Measurements from ENCODE around the gene GFOD1. TPM values are rescaled to one million over a fixed set of nuclear protein-coding genes. Genes with fewer than 3 reads are reported as not detected.

The GFOD1 gene
- polyA plus RNA-seq, 3 donors, result 2.0 to 8.0 (median 6.5) TPM

DNA sequence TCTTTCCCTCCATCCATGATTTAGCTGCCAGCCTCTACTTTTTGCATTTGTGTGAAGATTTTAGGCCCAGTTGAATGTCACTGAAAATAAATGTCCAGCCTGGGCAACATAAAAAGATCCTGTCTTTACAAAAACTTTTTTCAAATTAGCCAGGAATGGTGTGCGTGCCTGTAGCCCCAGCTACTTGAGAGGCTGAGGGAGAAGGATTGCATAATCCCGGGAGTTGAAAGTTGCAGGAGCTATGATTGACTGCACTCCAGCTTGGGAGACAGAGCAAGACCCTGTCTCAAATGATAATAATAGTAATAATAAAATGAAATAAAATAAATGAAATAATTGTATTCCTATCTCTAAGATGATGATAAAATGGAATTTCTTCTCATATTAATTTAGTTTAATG is 5.0 kb upstream of the GFOD1 start:
- H3K27ac ChIP-seq (ENCODE audit: low read depth, low read length), result no peak overlapping the region
- 79 to 86% (median 81%) methylated on average over 2 of the region's 2 CpGs for WGBS, 3 donors

GRCh38 chr6:13491538-13491937 is 4.1 kb upstream of the GFOD1 start:
- 66 to 75% (median 69%) methylated on average over 3 of the region's 3 CpGs for WGBS, 3 donors
- no peak overlapping the region for H3K27ac ChIP-seq (ENCODE audit: low read depth, low read length)

DNA sequence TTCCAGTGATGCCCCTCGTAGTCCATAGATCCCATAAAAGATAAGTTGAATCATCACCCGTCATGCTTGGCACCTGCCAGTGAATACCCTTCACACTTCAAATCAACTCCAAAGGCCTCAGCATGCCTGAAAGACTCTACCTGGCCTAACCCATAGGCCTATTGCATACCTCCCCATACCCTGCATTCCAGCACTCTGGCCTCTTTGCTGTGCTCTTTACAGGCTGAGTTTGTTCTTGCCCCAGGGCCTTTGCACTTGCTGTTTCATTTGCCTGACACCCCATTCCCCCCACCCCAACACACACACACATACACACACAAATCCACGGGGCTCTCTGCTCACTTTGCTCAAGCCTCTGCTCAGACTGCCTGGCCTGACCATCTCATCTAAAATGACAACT is 3.0 kb upstream of the GFOD1 start:
- WGBS, 3 donors, result 70 to 97% (median 96%) methylated on average over 3 of the region's 3 CpGs
- H3K27ac ChIP-seq (ENCODE audit: low read depth, low read length), result no peak overlapping the region

- no peak overlapping the region for H3K27ac ChIP-seq (ENCODE audit: low read depth, low read length)
- 70 to 81% (median 78%) methylated on average over 8 of the region's 8 CpGs for WGBS, 3 donors
Observed at GRCh38 chr6:13488896-13489237, 1.5 kb upstream of the GFOD1 start.

- H3K27ac ChIP-seq (ENCODE audit: low read depth, low read length), result no peak overlapping the region
- 14% methylated on average over 54 to 57 of the region's 57 CpGs for WGBS, 3 donors
Observed at GRCh38 chr6:13488015-13488895, 855 bp upstream of the GFOD1 start.

GRCh38 chr6:13486679-13487121 is 700 bp downstream of the GFOD1 start:
- no peak overlapping the region for H3K27ac ChIP-seq (ENCODE audit: low read depth, low read length)
- WGBS, 3 donors, result 0% methylated on average over 39 of the region's 39 CpGs

GRCh38 chr6:13485923-13486562 is 1.4 kb downstream of the GFOD1 start:
- WGBS, 3 donors, result 1% methylated on average over 37 to 38 of the region's 38 CpGs
- no peak overlapping the region for H3K27ac ChIP-seq (ENCODE audit: low read depth, low read length)

DNA sequence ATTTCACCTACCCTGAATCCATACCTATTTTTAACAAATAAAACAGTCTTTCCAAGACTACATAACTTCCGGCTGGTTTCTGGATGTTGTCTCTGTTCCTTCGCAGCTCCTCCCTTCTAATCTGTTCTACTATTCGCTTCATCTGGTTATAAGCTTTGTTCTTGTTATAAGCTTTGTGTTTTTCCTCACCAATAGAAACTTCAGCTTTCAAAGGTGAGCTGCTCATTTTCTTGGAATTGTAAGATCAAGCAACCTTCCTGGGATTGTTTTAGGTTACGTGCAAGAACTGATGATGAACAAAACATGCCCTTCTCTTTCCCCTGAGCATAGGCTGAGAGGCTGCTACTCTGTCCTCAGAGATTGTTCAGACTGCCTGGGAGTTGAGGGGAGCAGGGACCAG is 2.1 kb downstream of the GFOD1 start:
- 62 to 86% (median 69%) methylated on average over 4 of the region's 4 CpGs for WGBS, 3 donors
- H3K27ac ChIP-seq (ENCODE audit: low read depth, low read length), result no peak overlapping the region

GRCh38 chr6:13484827-13485226 is 2.6 kb downstream of the GFOD1 start:
- WGBS, 3 donors, result 67 to 72% (median 70%) methylated on average over 3 of the region's 3 CpGs
- no peak overlapping the region for H3K27ac ChIP-seq (ENCODE audit: low read depth, low read length)

DNA sequence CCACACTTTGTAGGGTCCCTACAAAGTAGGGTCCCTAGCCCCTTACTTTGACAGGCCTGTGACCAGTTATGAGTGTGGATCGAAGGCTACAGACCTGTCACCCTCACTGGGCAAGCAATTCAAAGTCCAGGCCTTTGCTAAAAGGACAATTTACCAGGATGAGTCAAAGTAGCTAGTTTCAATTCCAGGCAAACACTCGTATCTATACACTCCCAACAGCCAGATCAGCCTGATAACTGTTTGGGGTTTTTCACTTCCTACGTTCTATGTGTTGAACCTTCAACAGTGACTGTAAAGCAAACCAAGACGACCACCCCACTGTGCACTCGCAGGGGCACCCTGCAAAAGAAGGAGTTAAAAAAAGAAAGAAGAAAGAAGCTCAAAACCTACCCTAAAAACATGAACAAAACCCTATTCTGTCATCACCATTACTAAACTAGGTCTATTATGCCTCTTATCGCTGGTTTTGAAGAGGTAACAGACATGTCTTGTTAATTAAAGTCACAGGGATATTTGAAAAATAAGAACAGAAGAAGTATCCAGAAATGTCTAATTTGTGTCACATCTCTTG is 3.2 kb downstream of the GFOD1 start:
- H3K27ac ChIP-seq (ENCODE audit: low read depth, low read length), result no peak overlapping the region
- 61 to 89% (median 70%) methylated on average over 6 of the region's 6 CpGs for WGBS, 3 donors

GRCh38 chr6:13480631-13481501 is 6.5 kb downstream of the GFOD1 start:
- H3K27ac ChIP-seq (ENCODE audit: low read depth, low read length), result no peak overlapping the region
- WGBS, 3 donors, result 82 to 87% (median 87%) methylated on average over 6 of the region's 6 CpGs

GRCh38 chr6:13479971-13480434 is 7.4 kb downstream of the GFOD1 start:
- 72 to 91% (median 79%) methylated on average over 4 of the region's 4 CpGs for WGBS, 3 donors
- H3K27ac ChIP-seq (ENCODE audit: low read depth, low read length), result no peak overlapping the region

DNA sequence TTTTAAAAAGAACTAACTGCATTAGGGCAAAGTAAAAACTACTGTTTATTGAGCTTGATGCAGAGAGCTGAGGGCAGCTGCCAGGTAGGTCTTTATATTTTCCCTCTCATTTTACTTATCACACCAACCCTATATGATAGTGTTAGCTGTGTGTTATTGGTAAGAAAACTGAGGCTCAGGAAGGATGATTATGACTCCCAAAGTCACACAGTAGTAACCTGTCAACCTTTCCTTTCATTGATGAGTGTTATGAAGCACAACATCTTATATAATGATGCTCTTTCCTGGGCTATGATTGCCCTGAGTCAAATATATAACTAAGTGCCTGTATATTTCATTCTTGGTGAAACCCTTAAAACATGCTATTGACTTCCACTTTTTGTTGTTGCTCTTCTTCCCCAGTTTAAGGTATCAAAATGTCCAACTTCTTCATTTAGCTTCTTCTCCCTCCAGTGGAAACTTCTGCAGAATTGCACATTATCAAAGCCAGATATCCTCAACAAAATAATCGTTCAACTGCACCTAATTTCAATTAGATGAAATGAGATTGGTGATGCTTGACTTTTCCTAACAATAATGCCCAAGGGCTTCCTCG is 8.1 kb downstream of the GFOD1 start:
- WGBS, 3 donors, result 69 to 79% (median 71%) methylated on average over 2 of the region's 2 CpGs
- no peak overlapping the region for H3K27ac ChIP-seq (ENCODE audit: low read depth, low read length)

DNA sequence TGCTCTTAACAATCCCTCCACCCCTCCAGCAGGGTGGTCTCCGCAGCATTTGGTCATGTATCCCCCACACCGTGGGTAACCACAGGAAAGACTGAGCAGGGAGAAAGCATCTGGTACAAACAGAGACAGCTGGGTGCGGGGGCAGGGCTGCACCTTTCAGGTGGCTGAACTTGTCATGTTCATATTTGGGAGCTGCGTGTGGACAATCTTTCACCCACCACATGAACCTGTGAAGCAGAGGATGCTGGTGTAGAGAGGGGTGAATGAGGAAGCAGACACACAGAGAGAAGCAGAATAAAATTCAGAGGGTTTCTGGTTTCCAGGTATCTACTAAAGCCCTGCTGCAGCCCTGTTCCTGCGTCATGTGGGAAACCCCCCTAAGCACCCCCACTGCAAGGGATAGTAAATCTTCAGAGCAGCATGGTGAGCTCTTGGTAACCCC is 8.9 kb downstream of the GFOD1 start:
- WGBS, 3 donors, result 64 to 80% (median 68%) methylated on average over 5 of the region's 5 CpGs

DNA sequence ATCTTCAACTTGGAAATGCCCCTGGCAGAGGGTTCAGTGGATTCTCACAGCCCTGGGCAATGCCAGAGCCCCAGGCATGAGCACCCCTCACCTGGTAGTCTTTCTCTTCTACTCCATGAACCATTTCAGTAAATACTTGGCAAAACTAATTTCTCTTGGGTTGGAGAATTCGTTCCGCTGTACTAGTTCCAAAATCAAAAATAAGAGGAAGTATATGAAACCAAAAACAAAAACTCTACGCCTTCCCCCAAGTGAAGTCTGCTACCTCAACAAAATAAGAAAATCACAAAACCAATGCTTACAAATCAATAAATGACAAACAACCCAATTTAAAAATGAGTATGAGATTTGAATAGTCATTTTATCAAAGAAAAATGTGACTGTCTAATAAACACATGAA is 12.6 kb downstream of the GFOD1 start:
- no peak overlapping the region for H3K27ac ChIP-seq (ENCODE audit: low read depth, low read length)
- 60 to 86% (median 71%) methylated on average over 3 of the region's 3 CpGs for WGBS, 3 donors

More for the DNA sequence above, 8.9 kb downstream of the GFOD1 start:
- H3K27ac ChIP-seq (ENCODE audit: low read depth, low read length), result no peak overlapping the region

DNA sequence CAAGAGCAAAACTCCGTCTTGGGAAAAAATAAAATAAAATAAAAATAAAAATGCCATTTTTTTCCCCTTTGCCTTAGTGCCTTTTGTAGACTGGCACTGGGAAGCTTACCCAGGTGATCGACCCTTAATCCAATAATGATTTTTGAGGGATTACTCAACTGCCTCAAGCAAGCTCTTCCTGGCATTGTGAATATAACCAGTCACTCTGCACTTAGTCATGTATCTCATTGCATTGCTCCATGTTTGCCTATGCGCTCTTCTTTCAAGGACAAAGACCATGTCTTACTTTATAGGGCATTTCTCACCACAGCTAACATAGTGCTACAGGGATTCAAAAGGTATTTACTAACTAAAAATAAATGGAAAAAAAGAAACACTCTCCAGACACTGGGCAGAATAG is 13.0 kb downstream of the GFOD1 start:
- 89 to 95% (median 92%) methylated on average over 3 of the region's 3 CpGs for WGBS, 3 donors
- H3K27ac ChIP-seq (ENCODE audit: low read depth, low read length), result no peak overlapping the region

- WGBS, 3 donors, result 49 to 74% (median 59%) methylated on average over 8 of the region's 8 CpGs
- no peak overlapping the region for H3K27ac ChIP-seq (ENCODE audit: low read depth, low read length)
Observed at GRCh38 chr6:13473768-13474165, 13.6 kb downstream of the GFOD1 start.
